Urinary bladder (tissue), 4 donors: ENCODE results near the gene PSAP. TPM values are rescaled to one million over a fixed set of nuclear protein-coding genes. Genes with fewer than 3 reads are reported as not detected.

ENCODE experiments used
- DNase-seq: peaks from one replicate; pipeline ENCODE4 v3.0.0-alpha.2; 2015; ENCODE audit errors: extremely low spot score
- H3K27ac ChIP-seq: one replicate; pipeline ENCODE4 v1.5.1; 2013; ENCODE audit warnings: low read depth, mild to moderate bottlenecking, moderate library complexity
- H3K36me3 ChIP-seq: one replicate; pipeline ENCODE4 v1.6.1; 2013; ENCODE audit warnings: mild to moderate bottlenecking, moderate library complexity; ENCODE audit not compliant: insufficient read depth
- H3K4me1 ChIP-seq: one replicate; pipeline ENCODE4 v1.6.1; 2013; ENCODE audit warnings: mild to moderate bottlenecking, moderate library complexity; ENCODE audit not compliant: insufficient read depth
- H3K4me3 ChIP-seq: one replicate; pipeline ENCODE4 v1.5.1; 2013; ENCODE audit warnings: low read depth, low read length
- WGBS: extraction: QIAGEN DNeasy Blood & Tissue Kit; methylation state at CpG from one replicate; pipeline ENCODE4 v1.1.7; 2013; 5-methylcytosine and 5-hydroxymethylcytosine counted together
- polyA plus RNA-seq: library from polyadenylated mRNA; stranded (reverse); fragments of 200-250 nt; gene quantifications from one replicate; pipeline ENCODE4 v1.2.3, GENCODE V29; 2013
- total RNA-seq: library from RNA; depleted of rRNA; stranded (reverse); fragments of >200 nt; gene quantifications from one replicate; pipeline ENCODE4 v1.2.3, GENCODE V29; 2014
- donor health status: healthy with polysubstance abuse.
- donor health status: healthy.

The PSAP gene
- total and polyA plus RNA-seq, 2 donors: 424 to 964 TPM

DNA sequence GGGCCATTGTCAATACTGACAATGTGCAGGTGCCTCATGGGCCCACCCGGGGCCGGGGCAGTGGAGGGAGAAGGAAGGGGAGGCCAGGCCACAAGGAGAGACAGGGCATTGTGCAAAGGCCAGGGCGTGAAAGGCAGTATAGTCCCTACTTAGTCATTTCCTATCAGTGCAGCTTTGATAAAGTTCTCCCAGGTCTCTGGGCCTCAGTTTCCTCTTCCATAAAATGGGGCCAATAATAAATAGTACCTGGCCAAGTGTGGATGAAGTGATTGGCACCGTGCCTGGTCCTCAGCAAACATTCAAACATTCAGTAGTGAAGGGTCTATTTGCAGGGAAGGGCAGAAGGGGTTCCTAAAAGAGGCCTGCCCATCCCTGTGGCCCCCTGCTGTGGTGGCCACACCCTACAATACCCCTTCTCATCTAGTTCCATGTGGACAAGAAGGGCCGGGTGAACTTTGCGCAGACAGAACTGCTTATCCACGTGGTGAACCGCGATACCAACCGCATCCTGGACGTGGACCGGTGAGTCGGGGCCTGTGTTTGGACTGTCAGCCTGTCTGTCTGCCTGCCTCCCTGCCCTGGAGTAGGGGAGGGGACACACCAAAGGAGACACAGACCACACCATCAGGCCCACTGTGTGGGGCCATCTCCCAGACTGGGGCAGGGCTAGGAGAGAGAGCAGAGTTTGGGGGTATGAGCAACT is 40.9 kb downstream of the PSAP start:
- no peak overlapping the region for H3K27ac ChIP-seq
- H3K4me1 ChIP-seq: no peaks in the 10 kb centered on the region
- DNase-seq: no peak
- no peaks in the 10 kb centered on the region for H3K36me3 ChIP-seq
- WGBS: 89% methylated on average over 13 of the region's 13 CpGs
- no peak overlapping the region for H3K4me3 ChIP-seq

DNA sequence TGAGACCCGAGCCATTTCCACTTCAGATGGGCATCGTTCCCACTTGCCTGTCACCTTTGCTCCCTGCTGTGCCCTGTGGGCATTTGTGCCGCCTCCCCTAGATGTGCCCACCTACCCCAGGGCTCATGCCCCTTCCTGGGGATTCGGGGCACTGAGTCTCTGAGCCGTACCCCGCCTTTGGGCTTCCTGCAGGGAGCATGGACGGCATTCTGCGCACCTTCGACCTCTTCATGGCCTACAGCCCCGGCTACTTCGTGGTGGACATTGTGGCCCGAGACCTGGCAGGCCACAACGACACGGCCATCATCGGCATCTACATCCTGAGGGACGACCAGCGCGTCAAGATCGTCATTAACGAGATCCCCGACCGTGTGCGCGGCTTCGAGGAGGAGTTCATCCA is 41.4 kb downstream of the PSAP start:
- Histone ChIP-seq H3K4me3 (no peak overlapping the region), H3K4me1 (no peaks in the 10 kb centered on the region), H3K36me3 (no peaks in the 10 kb centered on the region), H3K27ac (no peak overlapping the region)
- 90% methylated on average over 25 of the region's 25 CpGs for WGBS
- DNase-seq: no peak

- no peak overlapping the region for H3K27ac ChIP-seq
- DNase-seq: no peak
- no peaks in the 10 kb centered on the region for H3K36me3 ChIP-seq
- H3K4me3 ChIP-seq: no peak overlapping the region
- WGBS: 92% methylated on average over 21 of the region's 21 CpGs
- no peaks in the 10 kb centered on the region for H3K4me1 ChIP-seq
Observed at GRCh38 chr10:71807557-71808510, 43.2 kb downstream of the PSAP start.

DNA sequence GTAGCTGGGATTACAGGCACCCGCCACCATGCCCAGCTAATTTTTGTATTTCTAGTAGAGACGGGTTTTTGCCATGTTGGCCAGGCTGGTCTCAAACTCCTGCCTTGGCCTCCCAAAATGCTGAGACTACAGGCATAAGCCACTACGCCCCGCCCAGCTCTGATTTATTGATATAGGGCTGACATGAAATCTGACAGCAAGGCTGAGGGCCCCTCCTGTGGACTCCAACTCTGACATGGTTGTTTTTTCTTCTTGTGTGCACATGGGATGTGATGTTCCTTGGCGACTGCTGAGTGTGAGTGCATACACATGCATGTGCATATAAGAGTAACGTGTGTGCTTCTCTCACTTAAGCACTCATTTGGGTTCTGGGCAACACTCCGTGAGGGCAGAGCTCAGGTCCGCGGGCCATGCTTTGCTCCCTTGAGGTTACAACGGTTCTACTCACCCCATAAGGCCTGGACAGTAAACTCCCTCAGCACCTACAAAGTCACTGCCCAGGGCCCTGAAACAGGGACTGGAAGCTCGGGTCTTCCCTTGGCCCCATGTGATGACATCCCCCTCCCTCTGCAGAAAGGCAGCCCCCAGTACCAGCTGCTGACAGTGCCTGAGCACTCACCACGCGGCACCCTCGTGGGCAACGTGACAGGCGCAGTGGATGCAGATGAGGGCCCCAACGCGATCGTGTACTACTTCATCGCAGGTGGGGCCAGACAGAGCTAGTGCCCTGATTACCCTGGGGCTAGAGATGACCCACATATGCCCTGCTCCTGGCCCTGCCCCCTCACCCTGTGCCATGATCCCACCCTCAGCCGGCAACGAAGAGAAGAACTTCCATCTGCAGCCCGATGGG is 44.1 kb downstream of the PSAP start:
- Histone ChIP-seq H3K36me3 (no peaks in the 10 kb centered on the region), H3K4me3 (no peak overlapping the region), H3K4me1 (no peaks in the 10 kb centered on the region), H3K27ac (no peak overlapping the region)
- 89% methylated on average over 23 of the region's 23 CpGs for WGBS
- no peak for DNase-seq

DNA sequence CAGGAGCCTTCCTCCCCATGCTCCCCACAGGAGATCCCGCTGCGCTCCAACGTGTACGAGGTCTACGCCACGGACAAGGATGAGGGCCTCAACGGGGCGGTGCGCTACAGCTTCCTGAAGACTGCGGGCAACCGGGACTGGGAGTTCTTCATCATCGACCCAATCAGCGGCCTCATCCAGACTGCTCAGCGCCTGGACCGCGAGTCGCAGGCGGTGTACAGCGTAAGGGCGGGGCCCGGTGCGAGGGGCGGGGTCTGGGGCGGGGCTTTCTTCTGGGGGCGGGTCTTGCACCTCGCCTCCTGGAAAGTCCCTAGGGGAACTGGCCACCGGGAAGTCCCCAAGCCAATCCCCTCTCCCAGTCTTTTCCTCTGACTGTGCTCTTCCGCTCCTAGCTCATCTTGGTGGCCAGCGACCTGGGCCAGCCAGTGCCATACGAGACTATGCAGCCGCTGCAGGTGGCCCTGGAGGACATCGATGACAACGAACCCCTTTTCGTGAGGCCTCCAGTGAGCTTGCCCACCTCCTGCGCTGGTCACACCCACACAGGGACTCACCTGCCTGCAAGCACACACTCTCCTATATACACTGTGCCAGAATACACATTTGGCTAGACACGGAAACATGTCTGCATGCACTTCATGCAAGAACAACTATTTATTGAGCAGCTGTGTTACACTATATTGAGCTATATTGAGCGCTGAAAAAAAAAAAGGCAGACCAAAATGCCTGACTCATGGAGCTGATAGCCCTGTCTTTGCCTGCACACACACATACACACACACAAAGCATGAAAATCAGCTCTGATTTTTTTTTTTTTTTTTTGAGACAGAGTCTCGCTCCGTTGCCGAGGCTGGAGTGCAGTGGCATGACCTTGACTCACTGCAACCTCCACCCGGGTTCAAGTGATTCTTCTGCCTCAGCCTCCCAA is 45.0 kb downstream of the PSAP start:
- no peak for DNase-seq
- 35% methylated on average over 41 of the region's 41 CpGs for WGBS
- Histone ChIP-seq H3K4me3 (no peak overlapping the region), H3K36me3 (no peaks in the 10 kb centered on the region), H3K27ac (no peak overlapping the region), H3K4me1 (no peaks in the 10 kb centered on the region)

DNA sequence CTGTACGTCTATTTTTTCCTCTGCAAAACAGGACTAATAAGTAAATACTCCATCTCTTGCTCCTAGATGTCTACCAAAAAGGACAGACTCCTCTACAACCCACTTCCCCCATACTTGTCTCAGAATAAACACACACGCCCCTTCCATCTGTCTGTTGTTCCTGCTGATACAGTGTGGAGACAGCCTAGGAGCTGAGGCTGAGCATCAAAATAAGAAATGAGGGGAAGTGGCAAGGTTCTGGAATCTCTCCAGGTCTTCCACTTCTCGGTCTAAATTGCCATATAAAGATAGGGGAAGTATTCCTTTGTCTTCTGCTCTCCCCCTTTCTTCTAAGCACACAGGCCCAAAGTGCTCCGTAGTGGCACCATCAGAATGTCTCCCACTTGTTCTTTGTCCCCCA is 47.0 kb downstream of the PSAP start:
- DNase-seq: no peak
- no peaks in the 10 kb centered on the region for H3K4me1 ChIP-seq
- no peaks in the 10 kb centered on the region for H3K36me3 ChIP-seq
- H3K4me3 ChIP-seq: no peak overlapping the region
- 38% methylated on average over 4 of the region's 4 CpGs for WGBS
- no peak overlapping the region for H3K27ac ChIP-seq

GRCh38 chr10:71802715-71803488 is 48.1 kb downstream of the PSAP start:
- Histone ChIP-seq H3K4me3 (no peak overlapping the region), H3K36me3 (no peaks in the 10 kb centered on the region), H3K4me1 (no peaks in the 10 kb centered on the region), H3K27ac (no peak overlapping the region)
- 94% methylated on average over 18 of the region's 18 CpGs for WGBS
- no peak for DNase-seq

GRCh38 chr10:71802235-71802634 is 48.8 kb downstream of the PSAP start:
- Histone ChIP-seq H3K4me1 (no peaks in the 10 kb centered on the region), H3K27ac (no peak overlapping the region), H3K4me3 (no peak overlapping the region), H3K36me3 (no peaks in the 10 kb centered on the region)
- no peak for DNase-seq
- 89% methylated on average over 6 of the region's 6 CpGs for WGBS

DNA sequence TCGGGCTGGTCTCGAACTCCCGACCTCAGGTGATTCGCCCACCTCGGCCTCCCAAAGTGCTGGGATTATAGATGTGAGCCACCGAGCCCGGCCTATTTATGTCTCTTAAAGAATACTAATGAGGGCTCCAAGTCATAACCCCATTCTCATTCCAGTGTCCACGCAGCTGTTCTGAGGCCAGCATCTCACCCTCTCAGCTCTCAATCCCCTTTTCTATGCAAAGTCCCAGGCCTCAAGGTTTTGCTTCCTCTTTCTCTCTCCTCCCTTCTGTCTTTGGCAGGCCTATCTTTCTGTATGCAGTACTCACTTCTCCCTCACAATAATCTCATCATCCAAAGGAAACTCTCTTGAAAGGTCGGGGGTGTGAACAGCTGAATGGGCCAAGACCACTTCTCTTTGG is 49.7 kb downstream of the PSAP start:
- Histone ChIP-seq H3K27ac (no peak overlapping the region), H3K4me1 (no peaks in the 10 kb centered on the region), H3K36me3 (no peaks in the 10 kb centered on the region), H3K4me3 (no peak overlapping the region)
- WGBS: 87% methylated on average over 9 of the region's 9 CpGs
- no peak for DNase-seq

- H3K4me1 ChIP-seq: no peaks in the 10 kb centered on the region
- WGBS: 79% methylated on average over 3 of the region's 3 CpGs
- no peak overlapping the region for H3K27ac ChIP-seq
- H3K4me3 ChIP-seq: no peak overlapping the region
- DNase-seq: no peak
- H3K36me3 ChIP-seq: no peaks in the 10 kb centered on the region
Observed at GRCh38 chr10:71799608-71800453, 51.2 kb downstream of the PSAP start.

GRCh38 chr10:71799112-71799511 is 51.9 kb downstream of the PSAP start:
- 83% methylated on average over 10 of the region's 10 CpGs for WGBS
- DNase-seq: no peak
- Histone ChIP-seq H3K36me3 (no peaks in the 10 kb centered on the region), H3K27ac (no peak overlapping the region), H3K4me1 (no peaks in the 10 kb centered on the region), H3K4me3 (no peak overlapping the region)

- DNase-seq: no peak
- Histone ChIP-seq H3K4me1 (no peaks in the 10 kb centered on the region), H3K36me3 (no peaks in the 10 kb centered on the region), H3K27ac (no peak overlapping the region), H3K4me3 (no peak overlapping the region)
- 80% methylated on average over 6 of the region's 6 CpGs for WGBS
Observed at GRCh38 chr10:71798308-71798624, 52.8 kb downstream of the PSAP start.
